Thymus (tissue), 11 donors: ENCODE measurements around the gene PPM1H. TPM values are rescaled to one million over a fixed set of nuclear protein-coding genes. Genes with fewer than 3 reads are reported as not detected.

ENCODE experiments used
- DNase-seq, 9 donors: peaks; one replicate each; pipeline ENCODE4 v3.0.0-alpha.2; 2013; ENCODE audit warnings: low spot score in 9 of 9, low read depth in 6 of 9, missing footprints in 1 of 9
- H3K27ac ChIP-seq, 2 donors: one replicate each; pipeline ENCODE4 v1.5.1; 2013; ENCODE audit warnings: control low read depth in 1 of 2, low read depth in 1 of 2, low read length in 1 of 2, mild to moderate bottlenecking in 1 of 2, moderate library complexity in 1 of 2
- H3K27me3 ChIP-seq, 2 donors: one replicate each; pipeline ENCODE4 v1.5.1; 2013; ENCODE audit warnings: low read length in 1 of 2; ENCODE audit not compliant: control insufficient read depth in 2 of 2, insufficient read depth in 1 of 2
- H3K36me3 ChIP-seq, 2 donors: one replicate each; pipeline ENCODE4 v1.5.1; 2013; ENCODE audit warnings: low read length in 1 of 2, mild to moderate bottlenecking in 1 of 2, moderate library complexity in 1 of 2; ENCODE audit not compliant: control insufficient read depth in 2 of 2, insufficient read depth in 2 of 2
- H3K4me1 ChIP-seq, 2 donors: one replicate each; pipeline ENCODE4 v1.5.1; 2013; ENCODE audit warnings: low read length in 2 of 2; ENCODE audit not compliant: control insufficient read depth in 2 of 2, insufficient read depth in 2 of 2
- H3K4me3 ChIP-seq, 2 donors: one replicate each; pipeline ENCODE4 v1.5.1; 2013; ENCODE audit warnings: low read length in 2 of 2, control low read depth in 1 of 2, mild to moderate bottlenecking in 1 of 2
- H3K9me3 ChIP-seq, 2 donors: one replicate each; pipeline ENCODE4 v1.5.1; 2013; ENCODE audit warnings: low read length in 1 of 2, mild to moderate bottlenecking in 1 of 2; ENCODE audit not compliant: control insufficient read depth in 2 of 2, insufficient read depth in 1 of 2
- WGBS: extraction: QIAGEN DNeasy Blood & Tissue Kit; methylation state at CpG from one replicate; pipeline ENCODE4 v1.1.7; 2013; 5-methylcytosine and 5-hydroxymethylcytosine counted together
- polyA plus RNA-seq: library from polyadenylated mRNA; stranded (reverse); fragments of 200-250 nt; gene quantifications from one replicate; pipeline ENCODE4 v1.2.3, GENCODE V29; 2013
- total RNA-seq: library from RNA; stranded (reverse); fragments of 120-200 nt; gene quantifications from one replicate; pipeline ENCODE4 v1.2.4, GENCODE V29; 2013
- donor health status: healthy.

The PPM1H gene
- total and polyA plus RNA-seq, 2 donors = 3.6 to 7.8 TPM

DNA sequence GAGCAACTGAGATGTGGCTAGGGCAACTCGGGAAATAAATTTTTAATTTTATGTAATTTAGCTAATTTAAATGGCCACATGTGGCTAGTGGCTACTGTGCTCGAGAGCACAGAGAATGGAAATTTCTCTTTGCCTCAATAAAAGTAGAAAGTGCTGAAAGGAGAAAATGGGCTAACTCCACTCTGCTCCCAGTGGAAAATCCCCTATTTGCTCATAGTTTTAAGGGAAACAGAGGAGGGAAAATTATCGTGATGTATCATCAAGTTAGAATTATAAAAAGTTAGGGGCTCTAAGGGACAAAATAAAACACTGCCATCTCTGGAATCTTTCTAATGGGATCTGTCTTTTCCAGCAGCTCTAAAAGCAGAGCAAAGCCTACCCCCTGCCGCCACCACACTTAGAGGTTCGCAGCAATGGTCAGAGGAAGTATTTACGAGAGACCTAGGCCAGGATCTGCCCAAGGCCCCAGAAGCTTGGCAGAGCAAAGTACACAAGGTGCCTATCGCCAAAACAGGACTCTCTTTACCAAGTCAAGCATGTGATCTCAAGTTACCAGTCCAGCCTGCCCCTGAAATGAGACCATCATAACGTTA, 220.7 kb downstream of the PPM1H start:
- Histone ChIP-seq H3K9me3 (peaks cover 0 to 2% of the 10 kb centered on the region in 2 donors), H3K27me3 (no peaks in the 10 kb centered on the region), H3K27ac (peak overlapping the region in 1 of 2 donors; percentile 27), H3K36me3 (no peaks in the 10 kb centered on the region), H3K4me3 (no peak overlapping the region), H3K4me1 (peaks cover 0 to 10% of the 10 kb centered on the region in 2 donors)
- 98% methylated on average over 8 of the region's 8 CpGs for WGBS
- DNase-seq = no peak

- Histone ChIP-seq H3K4me3 (no peak overlapping the region), H3K4me1 (peaks cover 0 to 15% of the 10 kb centered on the region in 2 donors), H3K36me3 (no peaks in the 10 kb centered on the region), H3K9me3 (peaks cover 0 to 2% of the 10 kb centered on the region in 2 donors), H3K27ac (no peak overlapping the region), H3K27me3 (no peaks in the 10 kb centered on the region)
- DNase-seq = no peak
- WGBS = 98% methylated on average over 4 of the region's 4 CpGs
Observed at GRCh38 chr12:62713723-62714122, 221.2 kb downstream of the PPM1H start.

DNA sequence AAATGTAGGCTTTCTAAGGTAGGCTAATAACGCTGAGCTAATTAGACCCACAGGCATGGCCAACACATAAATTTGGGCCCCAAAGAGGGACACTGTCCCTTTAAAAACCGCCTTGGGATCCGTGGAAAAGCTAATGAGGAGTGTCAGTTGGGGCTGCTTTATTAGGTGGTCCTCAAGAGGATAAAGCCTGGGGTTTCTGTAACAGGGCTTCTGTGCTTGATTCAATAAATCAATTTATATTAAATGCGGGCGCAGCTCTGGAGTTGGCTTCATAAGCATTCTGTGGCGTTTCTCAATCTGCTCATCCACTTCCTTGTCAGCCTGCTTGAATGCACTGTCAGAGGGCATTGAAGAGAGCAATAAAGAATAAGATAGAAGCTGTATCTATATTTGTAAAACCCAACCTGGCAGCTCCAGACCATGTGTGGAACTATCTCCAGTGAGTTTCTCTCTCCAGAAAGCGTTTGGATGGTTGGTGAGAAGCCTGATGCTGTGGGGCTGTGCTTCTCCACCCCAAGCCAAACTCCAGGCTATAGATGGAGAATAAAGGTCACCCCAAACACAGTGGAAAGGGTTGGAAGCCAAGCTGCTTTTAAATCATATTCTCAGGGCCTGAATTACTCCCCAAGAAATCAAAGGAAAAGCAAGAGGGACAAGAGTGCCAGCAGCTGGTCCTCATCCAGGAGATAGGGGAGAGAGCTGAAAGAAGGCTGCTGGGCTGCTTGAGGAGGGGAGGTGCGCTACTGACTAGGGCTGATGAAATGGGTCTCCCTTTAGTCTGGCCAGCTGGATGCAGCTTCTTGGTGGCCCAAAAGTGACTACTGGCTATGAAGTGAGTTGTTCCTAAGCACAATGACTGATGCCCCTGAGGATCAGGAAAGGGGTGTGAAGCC, 222.0 kb downstream of the PPM1H start:
- H3K4me3 ChIP-seq = no peak overlapping the region
- peaks cover 0 to 20% of the 10 kb centered on the region in 2 donors for H3K4me1 ChIP-seq
- no peak for DNase-seq
- no peaks in the 10 kb centered on the region for H3K36me3 ChIP-seq
- H3K27me3 ChIP-seq = no peaks in the 10 kb centered on the region
- peaks cover 0 to 2% of the 10 kb centered on the region in 2 donors for H3K9me3 ChIP-seq
- no peak overlapping the region for H3K27ac ChIP-seq
- WGBS = 91% methylated on average over 8 of the region's 8 CpGs

DNA sequence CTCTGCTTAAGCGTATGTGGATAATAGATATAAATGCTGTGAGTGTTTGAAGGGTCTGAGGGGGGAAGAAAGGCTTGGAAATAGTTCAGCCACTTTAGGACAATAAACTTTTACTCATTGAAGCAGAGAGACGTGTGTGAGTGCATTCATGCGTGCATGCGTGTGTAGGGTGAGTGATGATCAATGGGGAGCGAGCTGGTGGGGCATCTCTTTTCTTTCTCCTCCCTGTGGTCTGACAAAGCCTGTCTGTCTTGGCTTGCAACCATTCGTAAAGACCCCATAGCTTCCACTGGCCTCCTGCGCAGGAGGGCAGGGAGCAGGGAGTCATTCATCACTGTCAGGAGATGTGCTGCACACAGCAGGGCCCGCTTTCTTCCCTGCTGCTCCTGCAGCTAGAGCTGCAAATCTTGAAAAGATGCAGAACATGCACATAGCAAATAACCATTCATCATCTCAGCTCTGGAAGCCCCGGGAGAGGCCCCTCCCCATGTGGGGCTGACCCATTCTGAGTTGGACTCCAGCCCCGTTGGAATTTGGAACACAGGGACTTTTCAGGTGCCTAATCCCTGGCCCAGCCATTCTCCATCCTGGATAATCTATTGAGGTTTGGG, 223.2 kb downstream of the PPM1H start:
- 95% methylated on average over 10 of the region's 10 CpGs for WGBS
- Histone ChIP-seq H3K9me3 (peaks cover 0 to 2% of the 10 kb centered on the region in 2 donors), H3K36me3 (no peaks in the 10 kb centered on the region), H3K4me3 (no peak overlapping the region), H3K4me1 (peaks cover 0 to 30% of the 10 kb centered on the region in 2 donors), H3K27me3 (no peaks in the 10 kb centered on the region), H3K27ac (no peak overlapping the region)
- no peak for DNase-seq

DNA sequence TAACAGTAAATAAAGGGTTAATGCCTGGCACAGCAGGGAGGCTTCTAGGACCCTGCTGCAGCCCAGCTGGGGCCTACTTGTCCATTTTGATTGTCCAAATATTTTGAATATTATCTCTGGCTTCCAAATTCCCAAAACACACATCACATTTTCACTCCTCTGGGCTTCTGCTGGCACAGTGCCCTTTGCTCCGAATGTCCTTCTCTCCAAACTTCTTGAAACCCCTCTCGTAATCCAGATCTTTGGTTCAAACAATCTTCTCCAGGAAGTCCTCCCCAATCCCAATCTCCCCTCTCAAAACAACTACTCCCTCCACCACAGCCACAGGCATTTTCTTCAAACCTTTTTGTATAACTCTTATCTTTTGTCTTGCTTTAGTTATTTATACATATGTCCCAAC, 225.6 kb downstream of the PPM1H start:
- Histone ChIP-seq H3K9me3 (no peaks in the 10 kb centered on the region), H3K36me3 (no peaks in the 10 kb centered on the region), H3K4me3 (no peak overlapping the region), H3K4me1 (peaks cover 5 to 50% of the 10 kb centered on the region in 2 donors), H3K27me3 (no peaks in the 10 kb centered on the region), H3K27ac (no peak overlapping the region)
- 94% methylated on average over 2 of the region's 2 CpGs for WGBS
- DNase-seq = no peak

DNA sequence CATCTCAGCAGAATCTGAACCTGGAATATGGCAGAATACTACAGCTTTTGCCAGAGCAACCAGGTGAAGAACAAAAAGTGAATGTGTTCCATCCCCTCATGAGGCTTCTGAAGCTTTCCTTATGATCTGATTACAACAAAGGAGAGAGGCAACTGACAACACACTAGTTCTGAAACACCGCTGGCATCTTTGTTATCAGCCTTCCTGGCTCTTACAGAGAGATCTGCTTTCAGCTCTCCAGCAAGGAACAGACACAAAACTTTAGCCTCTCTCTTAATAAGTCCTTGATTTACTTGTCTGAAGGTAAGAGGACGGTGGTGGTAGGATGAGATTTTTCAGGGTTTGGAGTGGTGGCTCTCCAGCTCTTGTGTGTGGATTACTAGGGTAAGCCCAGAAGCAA, 227.0 kb downstream of the PPM1H start:
- WGBS = 80% methylated on average over 2 of the region's 2 CpGs

DNA sequence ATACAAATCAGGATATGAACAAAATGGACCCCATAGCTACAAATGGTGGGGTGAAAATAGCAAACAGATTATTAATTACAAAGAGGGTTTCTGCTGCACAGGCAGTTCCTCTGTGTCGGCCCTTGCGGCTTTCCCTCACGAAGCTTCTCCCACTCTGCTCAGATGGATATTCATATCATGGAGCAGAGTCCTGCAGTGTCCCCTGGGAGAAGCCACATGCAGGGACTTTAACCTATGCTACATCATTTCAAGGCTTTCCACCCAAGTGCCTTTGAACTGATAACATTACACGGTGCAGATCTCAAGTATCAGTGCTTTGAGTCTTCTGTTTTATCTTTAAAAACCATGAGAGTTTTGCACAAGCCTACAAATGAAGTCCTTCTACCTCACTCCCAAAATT, 229.1 kb downstream of the PPM1H start:
- Histone ChIP-seq H3K4me1 (peaks cover 20 to 61% of the 10 kb centered on the region in 2 donors), H3K36me3 (no peaks in the 10 kb centered on the region), H3K27me3 (no peaks in the 10 kb centered on the region), H3K9me3 (no peaks in the 10 kb centered on the region), H3K4me3 (no peak overlapping the region), H3K27ac (peak overlapping the region in 1 of 2 donors; percentile 52)
- no peak for DNase-seq
- 97% methylated on average over 4 of the region's 4 CpGs for WGBS

More for the DNA sequence above, 227.0 kb downstream of the PPM1H start:
- no peaks in the 10 kb centered on the region for H3K9me3 ChIP-seq
- H3K27ac ChIP-seq = peak overlapping the region in 1 of 2 donors; percentile 12
- H3K4me3 ChIP-seq = peak overlapping the region in 1 of 2 donors; percentile 16
- peak in 3 of 9 donors; percentile 37 to 69 (median 40) for DNase-seq
- no peaks in the 10 kb centered on the region for H3K27me3 ChIP-seq
- H3K36me3 ChIP-seq = no peaks in the 10 kb centered on the region
- H3K4me1 ChIP-seq = peaks cover 18 to 59% of the 10 kb centered on the region in 2 donors

- Histone ChIP-seq H3K4me1 (peaks cover 20 to 50% of the 10 kb centered on the region in 2 donors), H3K36me3 (no peaks in the 10 kb centered on the region), H3K9me3 (no peaks in the 10 kb centered on the region), H3K4me3 (no peak overlapping the region), H3K27me3 (no peaks in the 10 kb centered on the region), H3K27ac (peak overlapping the region in 1 of 2 donors; percentile 75)
- peak in 2 of 9 donors; percentile 28 to 51 for DNase-seq
- 16% methylated on average over 4 of the region's 4 CpGs for WGBS
Observed at GRCh38 chr12:62703011-62703380, 232.0 kb downstream of the PPM1H start.

DNA sequence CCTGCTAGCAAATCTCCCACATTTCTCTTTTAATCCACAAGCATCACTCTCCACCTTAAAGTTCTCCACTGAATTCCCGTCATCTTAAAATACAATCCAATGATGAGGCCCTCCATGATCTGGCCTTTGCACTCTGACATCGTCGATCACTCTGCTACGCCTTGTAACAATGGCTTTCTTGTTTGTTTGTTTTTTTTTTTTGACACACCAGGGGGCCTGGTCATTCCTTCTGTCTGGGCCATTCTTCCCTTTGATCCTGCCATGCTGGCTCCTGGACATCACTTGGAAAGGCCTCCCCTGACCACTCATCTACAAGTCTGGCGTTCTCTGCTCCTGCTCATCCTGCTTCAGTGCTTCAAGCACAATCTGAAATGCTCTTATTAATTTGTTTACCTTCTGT, 233.5 kb downstream of the PPM1H start:
- peaks cover 20 to 38% of the 10 kb centered on the region in 2 donors for H3K4me1 ChIP-seq
- no peaks in the 10 kb centered on the region for H3K36me3 ChIP-seq
- H3K27me3 ChIP-seq = no peaks in the 10 kb centered on the region
- no peak overlapping the region for H3K4me3 ChIP-seq
- no peak for DNase-seq
- WGBS = 88% methylated on average over 5 of the region's 5 CpGs
- H3K9me3 ChIP-seq = no peaks in the 10 kb centered on the region
- H3K27ac ChIP-seq = no peak overlapping the region
